ENCODE results near the gene CD2AP.

Gene CD2AP

GRCh38 chr6:47671777-47672176 is 194.2 kb downstream of the CD2AP start:
- no peak for DNase-seq (ENCODE audit: extremely low read depth in 1 of 2, low read depth in 1 of 2)

GRCh38 chr6:47672816-47673215 is 195.2 kb downstream of the CD2AP start:
- DNase-seq (ENCODE audit: extremely low read depth in 1 of 2, low read depth in 1 of 2): no peak

- DNase-seq (ENCODE audit: extremely low read depth in 1 of 2, low read depth in 1 of 2): no peak
These were observed 197.1 kb downstream of the CD2AP start for GRCh38 chr6:47674673-47675072.

Data from stimulated activated CD8-positive, alpha-beta memory T cell treated with anti-CD3 and anti-CD28 coated beads, Interleukin-7, amount 100 ng/mL, for 48 hours (primary cell).